NAMALWA (cell line): ENCODE data around the gene SDHAF1.

Experiments
- DNase-seq: peaks from one replicate; pipeline ENCODE4 v3.0.0-alpha.2; 2015; ENCODE audit warnings: low spot score

SDHAF1 gene

GRCh38 chr19:35986664-35987570 is 8.1 kb upstream of the SDHAF1 start:
- peak; percentile 51 for DNase-seq

DNA sequence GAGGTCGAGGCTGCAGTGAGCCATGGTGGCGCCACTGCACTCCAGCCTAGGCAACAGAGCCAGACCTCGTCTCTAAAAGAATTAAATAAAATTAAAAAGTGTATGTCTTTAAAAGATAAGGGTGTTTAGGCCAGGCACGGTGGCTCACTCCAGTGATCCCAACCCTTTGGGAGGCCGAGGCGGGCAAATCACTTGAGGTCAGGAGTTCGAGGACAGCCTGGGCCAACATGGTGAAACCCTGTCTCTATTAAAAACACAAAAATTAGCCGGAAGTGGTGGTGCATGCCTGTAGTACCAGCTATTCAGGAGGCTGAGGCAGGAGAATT is 7.5 kb upstream of the SDHAF1 start:
- no peak for DNase-seq

DNA sequence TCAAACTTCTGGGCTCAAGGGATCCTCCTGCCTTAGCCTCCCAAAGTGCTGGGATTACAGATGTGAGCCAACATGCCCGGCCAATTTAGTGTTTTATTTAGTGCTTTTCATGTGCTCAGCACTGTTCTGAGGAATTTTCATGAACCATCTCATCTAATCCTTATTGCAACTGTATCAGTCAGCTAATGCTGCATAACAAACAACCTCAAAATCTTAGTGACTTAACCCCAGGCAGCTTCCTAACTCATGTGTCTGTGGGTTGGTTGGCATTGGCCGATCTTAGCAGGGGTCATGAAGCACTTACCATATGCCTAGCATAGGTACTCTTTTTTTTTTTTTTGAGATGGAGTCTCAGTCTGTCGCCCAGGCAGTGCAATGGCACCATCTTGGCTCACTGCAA is 6.2 kb upstream of the SDHAF1 start:
- DNase-seq = no peak

DNA sequence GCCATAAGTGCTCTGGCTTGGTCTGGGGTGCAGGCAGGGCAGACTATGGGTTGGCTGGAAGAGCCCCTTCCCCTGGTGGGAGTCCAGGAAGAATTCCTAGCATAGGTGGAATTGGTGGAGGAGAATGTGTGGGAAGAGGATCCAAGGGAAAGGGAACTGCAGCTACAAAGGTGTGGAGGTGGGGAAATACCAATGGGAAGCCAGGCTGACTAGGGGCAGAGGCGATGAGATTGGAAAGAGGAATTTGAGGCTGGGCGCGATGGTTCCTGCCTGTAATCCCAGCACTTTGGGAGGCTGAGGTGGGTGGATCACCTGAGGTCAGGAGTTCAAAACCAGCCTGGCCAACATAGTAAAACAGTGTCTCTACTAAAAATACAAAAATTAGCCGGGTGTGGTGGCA is 4.8 kb upstream of the SDHAF1 start:
- no peak for DNase-seq

- DNase-seq = no peak
Observed at GRCh38 chr19:35990771-35991730, 3.9 kb upstream of the SDHAF1 start.

- no peak for DNase-seq
Observed at GRCh38 chr19:35991731-35992450, 3.1 kb upstream of the SDHAF1 start.

DNA sequence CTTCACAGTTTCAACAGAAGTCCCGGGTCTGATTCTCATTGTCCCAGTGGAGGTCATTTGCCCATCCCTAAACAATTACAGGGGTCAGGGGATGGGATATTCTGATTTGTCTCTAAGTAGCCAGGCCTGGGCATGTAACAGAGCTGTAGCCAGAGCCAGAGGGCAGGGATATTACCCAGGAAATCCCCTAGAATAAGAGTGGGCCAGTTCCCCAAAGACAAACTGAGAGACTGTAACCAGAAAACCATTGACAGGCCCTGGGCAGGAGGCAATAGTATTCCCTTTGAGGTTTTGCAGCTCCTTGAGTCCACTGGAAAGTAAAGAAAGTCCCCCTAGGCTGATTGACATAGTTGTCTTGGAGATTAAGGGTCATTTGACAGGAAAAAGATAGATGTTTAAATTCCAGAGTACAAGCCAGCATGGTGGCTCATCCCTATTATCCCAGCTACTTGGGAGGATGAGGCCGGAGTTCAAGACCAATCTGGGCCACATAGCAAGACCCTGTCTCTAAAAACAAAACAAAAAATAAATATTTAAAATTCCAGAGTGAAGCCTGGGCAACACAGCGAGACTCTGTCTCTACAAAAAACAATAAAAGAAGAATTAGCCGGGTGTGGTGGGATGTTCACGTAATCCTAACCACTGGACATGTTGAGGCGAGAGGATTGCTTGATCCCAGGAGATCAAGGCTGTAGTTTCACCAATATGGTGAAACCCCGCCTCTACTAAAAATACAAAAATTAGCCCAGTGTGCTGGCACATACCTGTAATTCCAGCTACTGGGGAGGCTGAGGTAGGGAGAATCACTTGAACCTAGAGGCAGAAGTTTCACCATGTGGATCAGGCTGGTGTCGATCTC is 1.9 kb upstream of the SDHAF1 start:
- DNase-seq = no peak

GRCh38 chr19:35993923-35994598 is 927 bp upstream of the SDHAF1 start:
- DNase-seq = no peak

DNA sequence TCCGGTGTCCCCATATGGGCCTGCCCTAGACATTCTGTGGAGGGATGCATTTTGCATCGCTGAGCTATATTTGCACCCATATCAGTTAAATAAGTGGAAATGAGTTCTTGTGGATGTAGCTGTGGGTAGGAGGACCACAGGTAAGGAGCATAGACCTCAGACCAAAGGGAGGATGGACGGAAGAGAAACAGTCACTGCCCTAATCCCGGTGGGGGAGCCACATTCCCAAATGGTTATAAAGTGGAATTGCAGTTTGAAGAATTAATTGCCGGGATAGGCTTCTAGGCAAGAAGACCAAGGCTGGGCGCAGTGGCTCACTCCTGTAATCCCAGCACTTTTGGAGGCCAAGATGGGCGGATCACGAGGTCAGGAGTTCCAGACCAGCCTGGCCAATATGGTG is 1.8 kb downstream of the SDHAF1 start:
- DNase-seq = no peak

GRCh38 chr19:36001605-36002004 is 6.6 kb downstream of the SDHAF1 start:
- no peak for DNase-seq

DNA sequence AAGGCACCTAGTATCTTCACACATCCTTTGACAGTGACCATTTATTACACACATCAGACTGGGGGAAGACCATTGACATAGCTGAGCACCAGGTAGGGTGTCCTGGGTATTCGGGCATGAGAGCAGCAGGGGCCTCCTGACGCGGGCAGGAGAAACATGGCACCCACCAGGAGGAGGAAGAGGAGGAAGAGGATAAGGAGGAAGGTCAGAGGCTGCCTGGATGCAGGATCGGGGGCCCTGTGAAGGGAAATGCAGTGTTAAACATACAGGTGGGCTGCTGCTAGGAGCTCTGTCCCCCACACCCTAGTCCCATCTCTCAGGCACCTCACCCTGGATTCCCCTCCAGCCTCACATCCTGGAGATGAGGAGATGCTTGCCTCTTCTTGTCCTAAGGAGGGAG is 8.3 kb downstream of the SDHAF1 start:
- no peak for DNase-seq

DNA sequence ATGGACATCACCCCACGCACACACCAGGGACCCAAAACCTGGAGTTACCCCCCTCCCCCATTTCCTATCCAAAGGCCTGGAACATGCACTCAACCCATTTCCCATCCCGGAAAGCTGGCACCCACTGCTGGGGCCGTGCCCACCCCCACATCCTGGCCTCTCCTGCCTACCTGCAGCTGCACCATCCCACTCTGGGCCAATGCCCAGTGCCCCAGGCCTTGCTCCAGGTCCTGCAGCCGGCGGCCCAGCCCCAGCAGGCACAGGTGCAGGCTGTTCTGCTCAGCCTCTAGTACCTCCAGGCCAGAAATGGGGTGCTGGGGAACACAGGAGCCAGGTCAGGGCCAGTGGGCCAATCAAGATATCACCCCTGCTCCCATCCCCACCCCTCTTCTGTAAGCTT is 12.0 kb downstream of the SDHAF1 start:
- DNase-seq = no peak

- no peak for DNase-seq
Observed at GRCh38 chr19:36008336-36008978, 13.5 kb downstream of the SDHAF1 start, which contains the start of gene SYNE4. Gene SYNE4, minus strand, starts transcription at chr19:36008813. Its CDS starts 132 bp downstream, at chr19:36008681.

DNA sequence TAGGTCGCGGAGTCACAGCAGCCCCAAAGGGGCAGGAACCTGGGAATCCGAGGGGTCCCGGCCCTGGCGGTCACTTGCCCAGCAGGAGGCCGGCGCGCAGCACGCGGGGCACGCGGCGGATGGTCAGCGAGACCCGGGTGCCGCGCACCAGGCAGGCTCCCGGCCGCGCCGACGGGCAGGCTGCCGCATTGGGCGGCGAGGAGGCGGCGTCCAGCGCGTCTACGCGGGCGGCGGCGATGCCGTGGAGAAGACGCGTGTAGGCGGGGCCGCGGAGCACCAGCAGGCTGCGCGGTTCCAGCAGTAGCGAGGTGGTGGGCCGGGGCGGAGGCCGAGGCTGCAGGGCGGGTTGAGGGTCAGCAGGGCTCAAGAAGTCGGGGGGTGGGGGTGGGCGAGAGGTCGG is 14.2 kb downstream of the SDHAF1 start:
- DNase-seq = no peak

DNA sequence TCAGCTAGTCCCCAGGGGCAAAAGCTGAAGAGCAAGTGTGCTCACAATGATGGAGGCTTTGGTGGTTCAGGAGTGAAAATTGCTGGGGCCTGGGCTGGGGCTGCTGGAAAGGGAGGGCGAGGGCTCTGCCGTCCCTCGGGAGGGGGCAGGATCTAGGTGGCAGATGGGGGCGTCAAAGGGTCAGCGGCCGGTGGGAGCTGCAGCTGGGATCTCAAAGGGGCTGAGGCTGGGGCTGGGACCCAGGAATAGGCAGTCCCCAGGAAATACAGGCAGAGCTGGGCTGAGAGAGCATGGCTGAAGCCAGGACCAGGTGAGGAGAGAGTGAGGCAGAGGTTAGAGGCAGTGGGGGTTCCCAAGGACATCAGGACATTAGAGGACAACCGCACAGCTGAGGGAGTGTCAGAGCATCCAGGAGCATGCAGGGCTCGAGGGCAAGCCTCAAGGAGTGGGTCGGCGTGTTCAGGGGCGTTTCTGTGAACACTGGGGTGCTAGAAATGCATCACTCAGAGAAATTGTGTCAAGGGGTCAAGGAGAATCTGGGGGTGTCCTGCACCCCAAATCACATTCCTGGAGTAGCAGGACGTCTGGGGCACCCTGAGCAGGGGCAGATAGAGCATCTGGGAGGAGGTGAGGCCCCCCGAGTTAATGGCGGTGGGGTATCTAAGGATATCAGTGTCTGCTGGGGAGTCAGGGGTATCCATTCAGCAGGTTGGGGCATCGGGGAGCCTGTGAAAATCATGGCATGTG is 14.8 kb downstream of the SDHAF1 start:
- no peak for DNase-seq

DNA sequence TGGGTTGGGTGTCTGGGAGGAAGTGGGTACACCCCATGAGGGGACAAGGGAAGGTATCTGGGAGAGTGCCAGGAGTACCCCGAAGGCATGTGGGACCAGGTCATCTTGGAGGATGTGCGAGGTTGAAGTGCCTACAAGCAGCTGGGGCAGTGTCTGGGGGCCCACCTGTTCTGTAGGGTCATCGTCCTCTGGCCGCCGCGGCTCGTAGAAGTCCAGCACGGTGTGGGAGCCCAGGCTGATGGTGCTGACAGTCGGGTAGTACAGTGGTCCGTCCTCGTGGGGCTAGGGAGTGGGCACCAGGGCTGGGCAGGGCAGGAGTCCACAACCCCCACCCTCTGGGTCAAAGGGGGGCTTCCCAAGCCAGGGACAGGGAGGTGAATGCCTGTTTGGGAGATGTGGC is 15.4 kb downstream of the SDHAF1 start:
- no peak for DNase-seq

GRCh38 chr19:36013280-36014011 is 18.5 kb downstream of the SDHAF1 start:
- DNase-seq = no peak

DNA sequence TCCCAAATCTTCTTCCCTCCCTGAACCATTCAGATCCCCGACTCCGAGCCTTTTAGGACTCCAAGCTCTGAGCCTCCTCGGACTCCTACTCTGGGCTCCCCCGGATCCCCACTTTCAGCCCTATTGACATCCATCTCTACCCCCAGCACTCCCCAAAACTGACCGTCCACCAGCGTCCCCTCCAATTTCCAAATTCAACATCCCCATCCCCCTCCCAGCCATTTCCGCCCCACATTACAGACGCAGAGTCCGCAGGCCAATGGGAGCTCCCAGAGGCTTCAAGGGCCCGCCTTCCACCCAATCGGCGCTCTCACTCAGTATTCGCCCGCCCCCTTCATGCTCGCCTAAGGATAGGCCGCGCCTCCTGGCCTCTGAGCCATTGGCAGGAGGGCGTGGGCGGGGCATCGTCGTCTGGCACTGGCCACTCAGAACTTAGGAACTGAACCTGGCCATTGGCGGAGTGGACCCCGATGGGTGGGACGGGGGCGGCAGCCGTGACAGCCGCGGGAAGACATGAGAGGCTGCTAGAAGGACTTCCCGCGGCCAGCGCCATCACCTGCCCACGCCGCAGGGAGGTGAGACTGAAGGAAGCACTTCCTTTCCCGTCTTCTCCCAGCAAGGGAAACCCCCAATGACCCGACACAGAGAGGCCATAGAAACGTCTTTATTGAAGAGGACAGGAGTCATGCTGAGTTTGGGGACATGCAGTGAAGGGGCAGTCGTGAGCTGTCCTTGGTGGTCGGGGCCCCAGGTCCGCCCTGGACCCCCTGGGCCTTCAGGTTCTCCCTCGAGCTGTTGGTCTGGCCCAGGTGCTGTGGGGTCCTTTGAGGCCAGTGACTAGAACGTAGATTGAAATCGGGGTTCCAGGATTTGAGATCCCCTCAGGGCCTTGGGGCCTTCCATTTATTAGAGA is 19.3 kb downstream of the SDHAF1 start, which contains the start of gene ALKBH6:
ALKBH6 (minus strand) TSS at position 202 of the 913 bp plus-strand sequence. CDS start 816 bp downstream, outside the sequence.
- peak; percentile 99 for DNase-seq
